CD8-positive, alpha-beta memory T cell (primary cell): ENCODE measurements around the gene NAA20. TPM values are rescaled to one million over a fixed set of nuclear protein-coding genes. Genes with fewer than 3 reads are reported as not detected.

Experiments used
- CTCF ChIA-PET: fragments of 350-600 bp; sonication (Branson Sonifier 250); formaldehyde crosslinking; loops from one replicate; lab custom pipeline; 2021; ENCODE audit warnings: antibody characterized with exemption; lab: Charles Lee
- POLR2A ChIA-PET: fragments of 350-600 bp; sonication (Branson Sonifier 250); formaldehyde crosslinking; loops from one replicate; lab custom pipeline; 2021; ENCODE audit warnings: antibody characterized with exemption; lab: Charles Lee
- DNase-seq, 5 donors: peaks; one replicate each; pipeline versions ENCODE4 v3.0.0 to v3.0.0-alpha.2; 2020 to 2022; ENCODE audit warnings: mixed read lengths in 1 of 5
- H3K27ac ChIP-seq: one replicate; pipeline ENCODE4 v1.7.0; 2013; ENCODE audit warnings: low read depth, mild to moderate bottlenecking, low read length, moderate library complexity
- H3K27me3 ChIP-seq: 2 replicates; pipeline ENCODE4 v1.7.0; 2013; ENCODE audit warnings: low read length, mild to moderate bottlenecking; ENCODE audit not compliant: insufficient read depth, poor library complexity, severe bottlenecking
- H3K36me3 ChIP-seq: 2 replicates; pipeline ENCODE4 v1.7.0; 2013; ENCODE audit warnings: mild to moderate bottlenecking, low read length, moderate library complexity; ENCODE audit not compliant: insufficient read depth
- H3K4me1 ChIP-seq: 2 replicates; pipeline ENCODE4 v1.7.0; 2013; ENCODE audit warnings: mild to moderate bottlenecking, low read length, moderate library complexity; ENCODE audit not compliant: insufficient read depth
- H3K4me3 ChIP-seq: 2 replicates; pipeline ENCODE4 v1.7.0; 2013; ENCODE audit warnings: mild to moderate bottlenecking, low read length
- H3K9me3 ChIP-seq: 2 replicates; pipeline ENCODE4 v1.7.0; 2013; ENCODE audit warnings: mild to moderate bottlenecking, low read length
- H3K27ac Mint-ChIP-seq, 8 donors: one replicate each; pipeline ENCODE4 v1.8.0; 2020 to 2021; ENCODE audit warnings: mixed read lengths in 8 of 8, mild to moderate bottlenecking in 6 of 8, inconsistent platforms in 3 of 8, moderate library complexity in 3 of 8
- H3K27me3 Mint-ChIP-seq, 2 donors: one replicate each; pipeline ENCODE4 v1.8.0; 2020 to 2021; ENCODE audit warnings: mixed read lengths in 2 of 2, mild to moderate bottlenecking in 1 of 2, moderate library complexity in 1 of 2
- H3K36me3 Mint-ChIP-seq, 3 donors: one replicate each; pipeline ENCODE4 v1.8.0; 2020 to 2021; ENCODE audit warnings: mixed read lengths in 3 of 3, inconsistent platforms in 1 of 3, mild to moderate bottlenecking in 1 of 3
- H3K4me1 Mint-ChIP-seq, 3 donors: one replicate each; pipeline ENCODE4 v1.8.0; 2020 to 2021; ENCODE audit warnings: mixed read lengths in 3 of 3, inconsistent platforms in 1 of 3, mild to moderate bottlenecking in 1 of 3
- H3K4me3 Mint-ChIP-seq, 7 donors: one replicate each; pipeline ENCODE4 v1.8.0; 2020 to 2021; ENCODE audit warnings: mixed read lengths in 7 of 7, mild to moderate bottlenecking in 6 of 7, moderate library complexity in 4 of 7, inconsistent platforms in 2 of 7
- H3K9me3 Mint-ChIP-seq, 5 donors: one replicate each; pipeline ENCODE4 v1.8.0; 2020 to 2022; ENCODE audit warnings: mixed read lengths in 5 of 5, mild to moderate bottlenecking in 3 of 5, moderate library complexity in 2 of 5, inconsistent platforms in 1 of 5
- polyA plus RNA-seq: library from polyadenylated mRNA; unstranded; fragments of 300-500 nt; fragmentation: Illumina TruSeq; gene quantifications from one replicate; pipeline ENCODE4 v1.2.3, GENCODE V29; 2021
- total RNA-seq, 2 experiments: library from RNA; stranded (reverse); gene quantifications; one replicate each; pipeline ENCODE4 v1.2.3, GENCODE V29; 2021

Gene NAA20, protein sequence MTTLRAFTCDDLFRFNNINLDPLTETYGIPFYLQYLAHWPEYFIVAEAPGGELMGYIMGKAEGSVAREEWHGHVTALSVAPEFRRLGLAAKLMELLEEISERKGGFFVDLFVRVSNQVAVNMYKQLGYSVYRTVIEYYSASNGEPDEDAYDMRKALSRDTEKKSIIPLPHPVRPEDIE
- total RNA-seq: 10 to 100 TPM; 98.8 to 99.6 TPM
- polyA plus RNA-seq: 69.8 TPM

DNA sequence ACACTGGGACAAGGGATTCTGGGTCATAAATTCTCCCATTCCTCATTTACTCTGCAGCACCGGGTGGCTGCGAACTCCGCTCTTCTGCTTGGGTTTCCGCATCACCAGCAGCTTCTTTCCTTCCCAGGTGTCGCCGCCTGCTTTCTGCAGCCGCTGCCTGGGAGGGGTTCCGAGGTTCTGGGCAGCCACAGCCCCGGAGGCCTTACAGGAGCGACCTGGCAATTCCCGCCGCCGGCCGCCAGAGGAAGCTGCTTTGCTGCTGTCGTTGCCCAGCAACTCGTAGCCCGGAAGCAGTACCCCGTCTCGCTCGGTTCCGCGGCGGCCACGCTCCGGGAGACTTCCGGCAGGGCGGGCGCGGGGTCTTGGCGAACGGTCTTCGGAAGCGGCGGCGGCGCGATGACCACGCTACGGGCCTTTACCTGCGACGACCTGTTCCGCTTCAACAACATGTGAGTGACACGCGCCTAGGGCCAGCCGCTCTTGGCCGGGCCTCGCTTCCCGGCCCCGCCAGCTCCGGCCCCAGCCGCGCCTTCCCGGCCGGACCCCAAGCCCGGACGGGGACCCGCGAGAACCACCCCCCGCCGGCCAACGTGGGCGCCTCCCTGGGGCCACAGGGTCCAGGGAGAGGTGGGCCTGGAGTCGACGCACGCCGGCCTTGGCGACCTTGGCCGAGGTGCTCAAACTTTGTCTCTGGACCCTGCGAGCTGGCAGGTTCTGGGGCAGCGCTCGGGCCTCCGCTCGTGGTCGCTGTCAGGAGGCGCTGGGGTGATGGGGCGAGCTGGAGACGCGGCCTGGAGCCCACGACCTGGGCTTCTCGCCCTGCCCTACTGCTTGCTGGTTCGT is at the start of gene NAA20:
Gene NAA20, plus strand, starts transcription at position 362 of the 843 bp plus-strand sequence. Its CDS starts 35 bp downstream, at position 397.
- Mint-ChIP-seq H3K4me1 (peaks cover 43 to 65% (median 50%) of the 10 kb centered on the region in 3 donors), H3K27ac (peak within 1 kb of the TSS; percentile 93 to 98 (median 94)), H3K27me3 (peaks cover 0 to 4% of the 10 kb centered on the region in 2 donors), H3K4me3 (peak within 1 kb of the TSS; percentile 88 to 96 (median 92)), H3K9me3 (no peaks in the 10 kb centered on the region), H3K36me3 (peaks cover 0 to 22% (median 3%) of the 10 kb centered on the region in 3 donors)
- Histone ChIP-seq H3K9me3 (no peaks in the 10 kb centered on the region), H3K4me3 (peak within 1 kb of the TSS; percentile 77), H3K27me3 (no peaks in the 10 kb centered on the region), H3K27ac (peak within 1 kb of the TSS; percentile 68), H3K36me3 (no peaks in the 10 kb centered on the region), H3K4me1 (peaks cover 32% of the 10 kb centered on the region)
- POLR2A ChIA-PET: interaction anchor here (1.1 to 3.2 kb wide), 3 partner anchors 9 to 1729 kb away, joined by 3 to 26 read pairs (median 3); partner anchors contain the start of genes CFAP61, CRNKL1 and ZNF133
- CTCF ChIA-PET: interaction anchor here (1.1 to 3.4 kb wide), 7 partner anchors 9 to 1429 kb away, joined by 3 to 30 read pairs (median 4); partner anchors contain the start of genes CFAP61 and CRNKL1
- DNase-seq: peak; percentile 85 to 94 (median 87)

DNA sequence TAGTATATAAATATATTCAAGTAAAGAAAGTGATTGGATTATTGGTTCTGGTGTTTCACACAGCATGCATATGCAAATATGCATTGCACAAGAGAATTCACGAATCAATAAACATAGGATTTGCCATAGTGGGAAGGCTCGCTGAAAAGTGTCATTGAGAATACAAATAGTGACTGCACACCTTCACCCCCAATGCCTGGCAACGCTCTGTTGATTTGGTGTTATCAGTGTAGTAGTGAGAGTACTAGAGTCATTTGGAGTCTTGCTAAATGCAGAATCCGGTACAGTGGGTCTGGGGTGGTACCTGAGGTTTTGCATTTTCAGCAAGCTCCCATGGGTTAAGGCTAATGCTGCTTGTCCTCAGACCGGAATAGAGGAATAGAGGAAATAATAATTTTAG is 49.7 kb upstream of the NAA20 start:
- H3K4me3 ChIP-seq: no peak overlapping the region
- peaks cover 8% of the 10 kb centered on the region for H3K4me1 ChIP-seq
- H3K27ac Mint-ChIP-seq: no peak overlapping the region
- peaks cover under 1 to 2% of the 10 kb centered on the region in 2 donors for H3K27me3 Mint-ChIP-seq
- no peaks in the 10 kb centered on the region for H3K27me3 ChIP-seq
- peaks cover 28 to 40% (median 29%) of the 10 kb centered on the region in 3 donors for H3K4me1 Mint-ChIP-seq
- ChIA-PET CTCF (no interaction called here), POLR2A (no interaction called here)
- H3K9me3 ChIP-seq: no peaks in the 10 kb centered on the region
- H3K36me3 Mint-ChIP-seq: no peaks in the 10 kb centered on the region
- no peak overlapping the region for H3K4me3 Mint-ChIP-seq
- H3K36me3 ChIP-seq: no peaks in the 10 kb centered on the region
- no peak overlapping the region for H3K27ac ChIP-seq
- H3K9me3 Mint-ChIP-seq: no peaks in the 10 kb centered on the region
- DNase-seq: no peak

DNA sequence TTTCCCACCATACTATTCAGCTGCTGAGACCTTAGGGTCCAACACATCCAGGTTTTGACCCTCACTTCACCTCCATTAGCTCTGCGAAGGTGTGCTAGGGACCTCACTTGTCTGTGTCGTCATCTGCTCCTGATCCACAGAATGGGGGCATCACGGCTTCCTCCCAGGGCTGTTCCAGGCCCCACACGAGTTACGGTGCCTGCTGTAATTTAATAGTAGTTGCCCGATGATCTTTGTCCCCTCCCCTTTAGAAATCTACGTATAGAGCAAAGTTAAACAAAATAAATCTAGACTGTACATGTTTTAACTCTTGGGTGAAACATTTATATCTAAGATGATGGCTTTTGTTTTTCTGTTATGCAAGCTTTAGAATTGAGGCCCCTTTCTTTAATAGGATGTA is 49.1 kb upstream of the NAA20 start:
- H3K27me3 ChIP-seq: no peaks in the 10 kb centered on the region
- peaks cover 8% of the 10 kb centered on the region for H3K4me1 ChIP-seq
- Mint-ChIP-seq H3K27ac (peak overlapping the region in 5 of 8 donors; percentile 0 to 63 (median 50)), H3K9me3 (no peaks in the 10 kb centered on the region), H3K36me3 (no peaks in the 10 kb centered on the region), H3K4me3 (peak overlapping the region in 4 of 7 donors; percentile 2 to 46 (median 18)), H3K27me3 (peaks cover 0 to 2% of the 10 kb centered on the region in 2 donors), H3K4me1 (peaks cover 28 to 40% (median 29%) of the 10 kb centered on the region in 3 donors)
- H3K36me3 ChIP-seq: no peaks in the 10 kb centered on the region
- no peak for DNase-seq
- POLR2A ChIA-PET: no interaction called here
- H3K9me3 ChIP-seq: no peaks in the 10 kb centered on the region
- no peak overlapping the region for H3K27ac ChIP-seq
- CTCF ChIA-PET: no interaction called here
- no peak overlapping the region for H3K4me3 ChIP-seq

DNA sequence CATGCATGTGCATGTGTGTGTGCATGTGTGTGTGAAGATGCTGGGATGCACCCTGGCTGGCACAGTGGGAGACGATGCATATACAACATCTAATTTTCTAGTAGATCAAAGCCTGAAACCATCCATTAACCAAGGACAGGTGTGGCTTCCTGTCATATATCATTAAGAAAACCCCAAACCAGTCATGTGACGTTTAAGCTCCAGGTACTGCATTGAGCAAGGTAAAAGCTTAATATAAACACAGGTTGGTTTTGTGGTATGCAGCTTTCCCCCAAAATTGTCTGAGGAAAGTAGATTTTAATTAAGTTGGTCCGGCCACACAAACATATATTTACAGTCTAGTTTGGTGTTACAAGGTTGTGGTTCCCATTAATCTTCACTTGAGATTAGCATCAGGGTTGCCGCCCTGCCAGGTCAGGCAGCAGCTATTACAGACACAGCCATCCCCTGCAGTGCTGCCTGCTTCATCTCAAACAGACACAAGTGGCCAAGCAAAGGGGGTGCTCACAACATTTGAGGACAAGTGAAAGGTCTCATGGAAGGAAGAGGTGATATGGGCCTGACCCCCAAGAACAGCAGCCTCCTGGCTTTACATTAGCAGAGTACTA is 48.6 kb upstream of the NAA20 start:
- ChIA-PET CTCF (no interaction called here), POLR2A (no interaction called here)
- Histone ChIP-seq H3K4me3 (no peak overlapping the region), H3K36me3 (no peaks in the 10 kb centered on the region), H3K4me1 (peaks cover 8% of the 10 kb centered on the region), H3K27me3 (no peaks in the 10 kb centered on the region), H3K27ac (no peak overlapping the region), H3K9me3 (no peaks in the 10 kb centered on the region)
- Mint-ChIP-seq H3K36me3 (no peaks in the 10 kb centered on the region), H3K27ac (peak overlapping the region in 7 of 8 donors; percentile 0 to 63 (median 47)), H3K9me3 (no peaks in the 10 kb centered on the region), H3K27me3 (peaks cover 0 to 3% of the 10 kb centered on the region in 2 donors), H3K4me3 (peak overlapping the region in 6 of 7 donors; percentile 1 to 46 (median 11)), H3K4me1 (peaks cover 28 to 40% (median 29%) of the 10 kb centered on the region in 3 donors)
- peak in 1 of 5 donors; percentile 8 for DNase-seq

DNA sequence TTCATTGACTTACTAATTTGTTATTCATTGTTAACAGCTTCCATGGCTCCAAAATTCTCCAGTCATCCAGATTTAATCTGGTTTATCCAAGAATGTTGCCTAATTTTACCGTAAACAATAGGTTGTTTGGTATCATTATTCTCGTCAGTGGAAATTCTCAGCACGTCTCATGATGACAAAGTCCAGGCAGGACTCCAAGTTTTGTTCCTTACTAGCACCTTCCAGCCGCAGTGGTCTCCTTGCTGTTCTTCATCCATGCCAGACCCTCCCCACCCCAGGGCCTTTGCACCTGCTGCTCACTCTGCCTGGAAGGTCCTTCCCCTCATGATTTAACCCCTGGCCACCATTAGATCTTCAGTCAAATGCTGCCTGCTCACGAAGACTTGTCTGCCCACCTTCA is 48.1 kb upstream of the NAA20 start:
- POLR2A ChIA-PET: no interaction called here
- H3K27me3 Mint-ChIP-seq: peaks cover 0 to 5% of the 10 kb centered on the region in 2 donors
- H3K4me3 Mint-ChIP-seq: peak overlapping the region in 1 of 7 donors; percentile 46

DNA sequence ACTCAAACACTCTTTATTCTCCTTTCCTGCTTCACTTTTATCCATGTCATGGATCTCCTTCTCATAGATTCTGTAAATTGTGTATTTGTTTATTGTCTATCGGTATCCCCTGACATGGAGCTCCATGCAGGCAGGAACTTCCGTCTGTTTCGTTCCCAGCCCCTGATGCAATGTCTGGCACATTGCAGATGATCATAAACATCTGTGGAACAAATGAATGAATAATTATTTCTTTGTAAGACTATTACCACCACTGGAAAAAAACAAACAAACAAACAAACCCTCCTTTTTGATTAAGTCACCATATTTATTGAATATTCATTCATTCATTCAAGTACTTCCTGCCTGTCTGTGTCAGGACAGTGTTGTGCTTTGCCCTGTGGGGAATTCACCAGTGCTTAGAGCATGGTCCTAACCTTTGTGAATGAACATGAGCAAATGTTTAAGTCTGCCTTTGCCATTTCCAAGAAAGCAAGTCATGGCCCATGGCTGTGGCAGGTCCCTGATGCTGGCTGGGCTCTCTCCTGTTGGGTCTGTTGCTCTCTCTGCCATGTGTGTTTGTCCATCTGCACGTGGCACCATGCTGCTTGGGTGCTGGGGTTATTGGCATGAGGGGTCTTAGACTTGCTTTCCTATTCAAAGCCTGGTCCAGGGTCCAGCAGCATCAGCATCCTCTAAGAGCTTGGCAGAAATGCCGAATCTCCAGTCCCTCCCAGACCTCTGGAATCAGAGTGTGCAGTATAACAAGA is 47.5 kb upstream of the NAA20 start:
- DNase-seq: no peak
- Mint-ChIP-seq H3K27me3 (peaks cover 0 to 2% of the 10 kb centered on the region in 2 donors), H3K4me1 (peaks cover 29 to 46% (median 30%) of the 10 kb centered on the region in 3 donors), H3K27ac (peak overlapping the region in 5 of 8 donors; percentile 2 to 78 (median 20)), H3K36me3 (no peaks in the 10 kb centered on the region), H3K9me3 (no peaks in the 10 kb centered on the region), H3K4me3 (peak overlapping the region in 2 of 7 donors; percentile 15 to 46)
- Histone ChIP-seq H3K4me3 (no peak overlapping the region), H3K27me3 (no peaks in the 10 kb centered on the region), H3K9me3 (no peaks in the 10 kb centered on the region), H3K27ac (no peak overlapping the region), H3K4me1 (peaks cover 8% of the 10 kb centered on the region), H3K36me3 (no peaks in the 10 kb centered on the region)
- POLR2A ChIA-PET: no interaction called here
- CTCF ChIA-PET: no interaction called here

More for the DNA sequence above, 48.1 kb upstream of the NAA20 start:
- Mint-ChIP-seq H3K36me3 (no peaks in the 10 kb centered on the region), H3K4me1 (peaks cover 29 to 45% (median 30%) of the 10 kb centered on the region in 3 donors), H3K9me3 (no peaks in the 10 kb centered on the region), H3K27ac (peak overlapping the region in 6 of 8 donors; percentile 10 to 78 (median 56))
- no peak overlapping the region for H3K27ac ChIP-seq
- H3K36me3 ChIP-seq: no peaks in the 10 kb centered on the region
- no peaks in the 10 kb centered on the region for H3K27me3 ChIP-seq
- CTCF ChIA-PET: no interaction called here
- no peak overlapping the region for H3K4me3 ChIP-seq
- no peak for DNase-seq
- no peaks in the 10 kb centered on the region for H3K9me3 ChIP-seq
- H3K4me1 ChIP-seq: peaks cover 8% of the 10 kb centered on the region

DNA sequence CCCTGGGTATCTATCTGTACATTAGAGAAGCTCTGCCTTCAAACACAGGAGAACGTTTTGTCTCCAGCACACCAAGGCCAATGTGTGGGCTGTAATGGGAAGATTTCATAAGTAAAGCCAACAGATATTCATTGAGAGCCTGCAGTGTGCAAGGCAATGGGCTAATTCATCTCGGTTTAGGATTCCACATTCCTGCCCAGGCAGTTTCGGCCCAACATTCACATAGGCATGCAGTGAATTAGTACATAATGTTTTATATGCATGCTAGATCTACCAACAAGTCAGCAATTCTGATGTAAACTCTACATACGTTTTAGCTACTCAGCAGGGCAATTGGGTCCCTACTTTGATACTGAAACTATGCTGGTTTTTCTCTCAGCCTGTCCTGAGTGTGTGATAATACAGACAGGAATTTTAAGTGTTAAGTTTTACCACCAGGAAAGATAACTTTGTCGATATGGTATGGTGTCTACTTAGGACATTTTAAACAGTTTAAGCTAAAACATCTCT is 46.9 kb upstream of the NAA20 start:
- CTCF ChIA-PET: no interaction called here
- POLR2A ChIA-PET: no interaction called here
- Mint-ChIP-seq H3K27ac (no peak overlapping the region), H3K4me1 (peaks cover 29 to 46% (median 30%) of the 10 kb centered on the region in 3 donors), H3K36me3 (no peaks in the 10 kb centered on the region), H3K9me3 (no peaks in the 10 kb centered on the region), H3K4me3 (no peak overlapping the region), H3K27me3 (peaks cover 0 to 2% of the 10 kb centered on the region in 2 donors)
- Histone ChIP-seq H3K36me3 (no peaks in the 10 kb centered on the region), H3K4me1 (peaks cover 8% of the 10 kb centered on the region), H3K4me3 (no peak overlapping the region), H3K27ac (no peak overlapping the region), H3K27me3 (no peaks in the 10 kb centered on the region), H3K9me3 (no peaks in the 10 kb centered on the region)
- no peak for DNase-seq
